AG04450 (cell line): Measurements from ENCODE around the gene ACTG1. TPM values are rescaled to one million over a fixed set of nuclear protein-coding genes. Genes with fewer than 3 reads are reported as not detected.

Experiments used
- CTCF ChIA-PET: fragments of 300-600, 350-600 bp; formaldehyde crosslinking; extraction: SDS; loops from one replicate; lab custom pipeline; 2022; ENCODE audit warnings: antibody characterized with exemption, inconsistent platforms; lab: Charles Lee
- POLR2A ChIA-PET: fragments of 350-600 bp; formaldehyde crosslinking; extraction: SDS; loops from one replicate; lab custom pipeline; 2021; ENCODE audit warnings: antibody characterized with exemption, inconsistent platforms; lab: Yijun Ruan, JAX
- DNase-seq: peaks from one replicate; pipeline ENCODE4 v3.0.0-alpha.2; 2011; ENCODE audit warnings: low read depth, low spot score
- H3K27ac ChIP-seq: one replicate; pipeline ENCODE4 v1.5.1; 2012; ENCODE audit warnings: low read depth, low read length, control low read depth
- H3K27me3 ChIP-seq: one replicate; pipeline ENCODE4 v1.6.0; 2012; ENCODE audit warnings: low read length; ENCODE audit not compliant: control insufficient read depth, insufficient read depth
- H3K4me3 ChIP-seq: 2 replicates; pipeline ENCODE4 v1.5.1; 2011; ENCODE audit warnings: mild to moderate bottlenecking, low read depth, low read length, control low read depth
- H3K9me3 ChIP-seq: 2 replicates; pipeline ENCODE4 v1.5.1; 2012; ENCODE audit warnings: low read length; ENCODE audit not compliant: control insufficient read depth, insufficient read depth
- polyA plus RNA-seq: library from polyadenylated mRNA; depleted of rRNA; stranded (reverse); fragments of >200 nt; gene quantifications from 2 replicates; pipeline ENCODE4 v1.2.3, GENCODE V29; 2011
- TF ChIP-seq, protein P1 (sequence below): IDR thresholded peaks from 2 replicates; pipeline ENCODE4 v1.5.1; 2011; ENCODE audit warnings: low read depth, low read length, control low read depth, inconsistent platforms

Gene ACTG1
- polyA plus RNA-seq, 1 experiment: 2,721 TPM

DNA sequence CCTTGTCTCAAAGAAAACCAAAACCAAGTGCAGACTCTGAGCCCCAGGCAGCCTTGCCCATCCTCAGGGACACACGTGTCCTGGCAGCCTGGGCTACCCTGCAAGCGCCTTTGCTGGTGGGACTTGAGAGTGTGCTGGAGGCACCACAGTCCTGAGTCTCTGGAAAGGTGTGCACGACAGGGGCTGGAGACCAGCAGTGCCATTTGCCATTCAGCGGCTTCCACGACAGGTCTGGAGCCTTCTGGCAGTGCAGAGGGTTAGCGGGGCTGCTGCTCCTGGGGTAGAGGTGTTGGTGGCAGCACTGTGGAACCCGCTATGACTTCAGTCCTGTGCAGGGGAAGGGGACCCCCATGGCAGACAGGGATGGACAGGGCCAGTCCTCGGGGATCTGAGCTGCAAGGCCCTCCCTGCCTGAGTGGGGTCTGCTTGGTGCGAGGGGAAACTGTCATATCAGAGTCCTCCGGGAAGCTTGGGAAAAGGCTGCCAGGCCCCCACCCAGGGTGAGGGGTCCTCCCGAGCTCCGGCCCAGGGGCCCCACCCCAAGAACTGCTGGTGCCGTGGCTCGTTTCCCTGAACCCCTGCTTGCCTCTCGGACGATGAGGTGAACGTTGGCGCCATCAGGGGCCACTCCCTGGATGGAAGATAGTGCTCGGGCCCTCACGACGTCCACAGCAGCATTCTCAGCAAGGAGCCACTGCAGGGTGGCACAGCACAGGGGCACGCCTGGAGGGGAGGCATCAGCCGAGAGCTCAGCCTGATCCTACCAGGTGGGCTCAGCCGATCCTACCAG, 32.8 kb upstream of the ACTG1 start:
- no peak for DNase-seq
- Histone ChIP-seq H3K4me3 (no peak overlapping the region), H3K9me3 (no peaks in the 10 kb centered on the region; the same call in 1 of the 2 replicates), H3K27me3 (no peaks in the 10 kb centered on the region), H3K27ac (no peak overlapping the region)
- ChIA-PET POLR2A (no interaction called here), CTCF (no interaction called here)
- TF ChIP-seq, protein P1, sequence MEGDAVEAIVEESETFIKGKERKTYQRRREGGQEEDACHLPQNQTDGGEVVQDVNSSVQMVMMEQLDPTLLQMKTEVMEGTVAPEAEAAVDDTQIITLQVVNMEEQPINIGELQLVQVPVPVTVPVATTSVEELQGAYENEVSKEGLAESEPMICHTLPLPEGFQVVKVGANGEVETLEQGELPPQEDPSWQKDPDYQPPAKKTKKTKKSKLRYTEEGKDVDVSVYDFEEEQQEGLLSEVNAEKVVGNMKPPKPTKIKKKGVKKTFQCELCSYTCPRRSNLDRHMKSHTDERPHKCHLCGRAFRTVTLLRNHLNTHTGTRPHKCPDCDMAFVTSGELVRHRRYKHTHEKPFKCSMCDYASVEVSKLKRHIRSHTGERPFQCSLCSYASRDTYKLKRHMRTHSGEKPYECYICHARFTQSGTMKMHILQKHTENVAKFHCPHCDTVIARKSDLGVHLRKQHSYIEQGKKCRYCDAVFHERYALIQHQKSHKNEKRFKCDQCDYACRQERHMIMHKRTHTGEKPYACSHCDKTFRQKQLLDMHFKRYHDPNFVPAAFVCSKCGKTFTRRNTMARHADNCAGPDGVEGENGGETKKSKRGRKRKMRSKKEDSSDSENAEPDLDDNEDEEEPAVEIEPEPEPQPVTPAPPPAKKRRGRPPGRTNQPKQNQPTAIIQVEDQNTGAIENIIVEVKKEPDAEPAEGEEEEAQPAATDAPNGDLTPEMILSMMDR: no peak

DNA sequence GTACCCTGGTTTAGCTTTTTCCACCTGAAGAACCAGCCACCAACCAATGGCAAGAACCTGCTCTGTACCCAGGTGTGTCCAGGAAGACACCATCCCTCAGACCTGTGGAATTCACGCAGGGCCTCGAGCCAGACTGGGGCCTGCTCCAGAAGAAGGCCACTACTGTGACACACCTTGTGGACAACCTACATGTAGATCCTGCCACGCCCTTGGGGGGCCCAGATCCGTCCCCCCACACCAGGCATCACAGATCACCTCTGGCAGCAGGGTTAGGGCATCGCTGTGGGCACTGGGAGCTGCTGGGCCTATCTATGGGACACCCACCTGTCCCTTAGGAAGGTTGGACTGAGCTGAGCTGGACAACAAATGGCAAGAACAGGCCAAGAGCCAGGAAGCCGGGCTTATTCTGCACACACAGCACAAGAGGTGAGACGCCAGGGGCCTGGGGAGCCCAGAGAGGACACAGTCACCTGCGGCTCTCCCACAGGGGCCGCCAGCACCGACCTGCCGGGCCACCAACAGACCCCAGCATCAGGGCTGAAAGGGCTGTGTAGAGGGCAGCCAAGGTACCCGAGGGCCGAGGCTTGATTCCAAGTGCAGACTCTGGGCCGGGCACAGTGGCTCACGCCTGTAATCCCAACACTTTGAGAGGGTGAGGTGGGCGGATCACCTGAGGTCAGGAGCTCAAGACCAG, 31.8 kb upstream of the ACTG1 start:
- CTCF ChIA-PET: interaction anchor here (0.5 kb wide), 1 partner anchor 592 kb away, joined by 4 read pairs; no protein-coding TSS in a partner anchor
- DNase-seq: no peak
- POLR2A ChIA-PET: interaction anchor here (0.6 kb wide), 1 partner anchor 36 kb away, joined by 5 read pairs; no protein-coding TSS in a partner anchor

DNA sequence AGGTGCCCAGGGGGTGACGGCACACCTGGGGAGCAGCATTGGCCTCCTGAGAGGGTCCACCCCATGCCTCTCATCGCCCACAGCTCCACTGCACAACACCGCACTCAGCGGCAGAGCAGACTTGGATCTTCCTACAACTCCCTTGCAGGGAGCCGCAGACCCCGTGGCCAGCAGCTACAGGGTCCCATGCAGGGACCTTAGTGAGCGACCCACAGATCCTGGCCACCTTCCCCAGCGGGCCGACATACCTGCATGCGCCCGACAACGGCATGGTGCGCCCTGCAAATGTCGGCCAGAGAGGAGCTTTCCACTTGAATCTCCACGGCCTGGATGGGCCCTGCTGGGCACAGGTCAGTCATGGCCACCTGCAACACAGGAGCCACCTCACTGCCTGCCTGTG, 31.2 kb upstream of the ACTG1 start:
- H3K4me3 ChIP-seq: no peak overlapping the region
- no peak for DNase-seq
- POLR2A ChIA-PET: no interaction called here
- TF ChIP-seq, protein P1: no peak
- CTCF ChIA-PET: no interaction called here
- no peak overlapping the region for H3K27ac ChIP-seq
- no peaks in the 10 kb centered on the region for H3K27me3 ChIP-seq
- H3K9me3 ChIP-seq: no peaks in the 10 kb centered on the region; the same call in 1 of the 2 replicates

More for the DNA sequence above, 31.8 kb upstream of the ACTG1 start:
- Histone ChIP-seq H3K27me3 (no peaks in the 10 kb centered on the region), H3K9me3 (no peaks in the 10 kb centered on the region; the same call in 1 of the 2 replicates), H3K27ac (no peak overlapping the region), H3K4me3 (no peak overlapping the region)
- TF ChIP-seq, protein P1: no peak

DNA sequence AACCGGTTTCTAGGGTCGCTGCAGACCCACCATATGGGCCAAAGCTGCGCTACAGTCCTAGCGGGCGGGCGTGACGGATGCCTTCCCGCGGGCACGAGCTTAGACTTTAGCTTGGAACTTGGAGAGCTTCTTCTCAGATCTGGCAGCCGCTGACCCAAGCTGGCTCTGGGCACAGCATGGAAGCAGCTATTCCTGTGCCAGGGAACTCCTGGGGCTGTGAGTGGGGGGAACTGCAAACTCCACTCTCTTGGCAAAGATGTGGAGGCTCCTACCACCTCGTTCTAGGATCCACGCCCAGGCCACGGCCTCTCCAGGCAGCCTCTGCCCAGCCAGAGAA, 30.7 kb upstream of the ACTG1 start:
- Histone ChIP-seq H3K27me3 (no peaks in the 10 kb centered on the region), H3K9me3 (no peaks in the 10 kb centered on the region; the same call in 1 of the 2 replicates), H3K27ac (no peak overlapping the region), H3K4me3 (no peak overlapping the region)
- CTCF ChIA-PET: no interaction called here
- POLR2A ChIA-PET: no interaction called here
- DNase-seq: no peak
- TF ChIP-seq, protein P1: no peak
